ENCODE measurements around the gene IGDCC3.

IGDCC3 gene

DNA sequence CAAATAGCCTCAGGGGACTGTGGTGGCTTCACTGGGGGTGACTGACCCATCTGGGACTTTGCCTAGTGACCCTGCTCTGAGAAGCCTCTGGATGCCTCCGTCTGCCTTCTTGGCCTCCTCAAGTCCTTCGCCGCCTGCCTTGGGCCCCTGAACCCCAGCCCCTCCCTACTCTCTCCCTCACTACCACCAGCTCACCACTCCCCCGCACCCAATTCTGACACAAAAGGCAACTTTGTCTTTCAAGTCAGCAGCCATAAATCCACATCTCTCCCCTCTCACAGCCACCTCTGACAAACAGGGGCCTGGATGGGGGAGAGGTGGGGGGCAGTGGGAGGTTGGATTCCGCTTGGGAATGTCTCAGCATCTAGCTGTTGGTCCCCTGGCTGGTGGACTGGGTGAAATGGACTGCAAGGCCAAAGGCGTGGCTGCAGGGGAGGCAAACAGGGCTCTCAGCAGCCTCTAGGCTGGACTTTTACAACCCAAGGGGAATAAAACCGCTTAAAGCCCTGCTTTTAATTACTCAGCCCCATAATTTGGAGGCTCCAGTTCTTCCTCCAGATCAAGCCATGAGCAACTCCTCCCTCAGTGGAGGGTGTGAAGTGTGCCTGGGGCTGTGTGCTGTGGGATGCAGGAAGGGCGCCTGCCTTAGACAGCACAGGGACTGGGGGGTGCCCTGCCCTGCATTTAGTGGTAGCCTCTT is 33.4 kb downstream of the IGDCC3 start:
- no peak for DNase-seq (ENCODE audit: low read depth, low spot score)

DNA sequence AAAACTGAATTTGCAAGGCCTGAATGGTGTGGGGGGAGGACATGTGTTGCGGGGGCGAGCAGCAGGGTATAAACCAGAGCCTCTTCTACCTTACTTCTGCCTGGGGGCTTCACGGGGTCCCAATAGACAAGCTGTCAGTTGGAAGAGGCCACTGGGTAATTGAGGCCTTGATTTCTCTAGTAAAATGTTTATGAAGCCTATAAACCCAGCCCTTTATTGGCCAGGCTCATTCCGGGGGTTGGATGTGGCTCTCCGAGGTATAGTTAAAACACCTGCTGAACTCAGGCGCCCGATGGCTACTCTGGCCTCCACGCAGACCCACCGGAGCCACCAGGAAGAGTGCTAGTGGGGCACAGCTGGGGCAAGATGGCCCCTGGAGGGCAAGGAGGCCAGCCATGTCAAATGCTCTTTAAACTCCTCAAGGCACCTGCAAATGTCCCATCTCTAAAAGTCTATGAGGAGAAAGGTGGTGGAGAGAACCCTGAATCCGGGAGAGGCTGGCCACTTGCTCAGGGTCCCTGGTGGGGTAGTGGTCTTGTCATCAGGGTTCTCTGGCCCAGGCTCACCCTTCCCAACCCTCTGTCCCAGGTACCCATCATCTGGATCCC is 34.3 kb downstream of the IGDCC3 start:
- DNase-seq (ENCODE audit: low read depth, low spot score): no peak

DNA sequence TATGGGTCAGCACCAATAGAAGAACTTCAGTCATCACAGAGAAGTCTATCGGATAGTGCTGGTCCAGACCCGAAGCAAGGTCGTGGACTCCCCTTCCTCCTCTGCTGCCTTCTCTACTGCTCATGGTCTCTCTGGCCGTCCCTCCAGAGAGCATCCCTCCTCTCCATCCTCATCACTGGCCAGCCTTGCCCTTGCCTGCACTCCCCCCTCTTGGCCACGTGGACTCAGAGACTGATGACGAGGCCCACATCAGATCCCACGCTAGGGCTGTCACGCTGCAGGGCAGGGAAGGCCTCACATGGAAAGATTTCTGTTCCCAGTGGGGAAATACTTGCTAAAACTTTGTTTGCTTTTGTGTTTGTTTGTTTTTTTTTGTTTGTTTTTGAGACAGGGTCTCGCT is 35.3 kb downstream of the IGDCC3 start:
- no peak for DNase-seq (ENCODE audit: low read depth, low spot score)

DNA sequence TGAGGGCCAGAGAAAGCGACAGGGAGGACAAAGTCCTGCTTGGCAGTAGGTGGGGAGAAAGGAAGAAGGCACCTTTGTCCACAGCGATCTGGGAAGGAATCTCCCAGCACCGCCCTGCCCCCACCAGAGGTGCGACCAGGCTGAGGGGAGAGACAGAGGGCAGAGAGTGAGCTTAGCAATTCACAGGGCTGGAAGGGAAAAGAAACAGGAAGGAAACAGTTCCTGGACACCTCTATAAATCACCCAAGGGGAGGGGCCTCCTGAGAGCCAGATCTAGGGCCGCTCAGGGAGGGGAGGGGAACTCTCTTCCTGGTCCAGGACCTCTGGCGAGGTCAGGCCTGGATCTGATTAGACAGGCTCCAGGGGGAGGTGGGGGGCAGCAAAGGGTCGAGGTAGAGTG is 37.9 kb downstream of the IGDCC3 start:
- DNase-seq (ENCODE audit: low read depth, low spot score): no peak

DNA sequence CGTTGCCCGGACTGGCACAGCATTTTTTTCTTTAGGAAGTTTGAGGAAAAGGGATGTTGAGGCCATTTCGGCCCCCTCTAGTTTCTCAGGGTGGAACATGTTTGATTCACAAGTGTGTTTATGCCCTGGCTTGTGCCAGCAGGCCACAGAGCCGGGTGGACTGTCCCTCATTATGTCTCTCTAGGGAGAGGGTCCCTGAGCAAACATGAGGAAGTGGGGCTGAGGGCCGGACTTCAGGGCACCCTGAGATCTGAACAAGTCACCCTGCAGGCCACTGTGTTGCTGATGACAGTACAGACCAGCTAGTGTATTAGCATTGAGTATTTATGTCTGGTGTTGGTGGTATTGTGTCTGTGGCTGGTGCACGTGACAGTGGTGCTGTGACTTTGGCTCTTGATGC is 38.4 kb downstream of the IGDCC3 start:
- DNase-seq (ENCODE audit: low read depth, low spot score): no peak

DNA sequence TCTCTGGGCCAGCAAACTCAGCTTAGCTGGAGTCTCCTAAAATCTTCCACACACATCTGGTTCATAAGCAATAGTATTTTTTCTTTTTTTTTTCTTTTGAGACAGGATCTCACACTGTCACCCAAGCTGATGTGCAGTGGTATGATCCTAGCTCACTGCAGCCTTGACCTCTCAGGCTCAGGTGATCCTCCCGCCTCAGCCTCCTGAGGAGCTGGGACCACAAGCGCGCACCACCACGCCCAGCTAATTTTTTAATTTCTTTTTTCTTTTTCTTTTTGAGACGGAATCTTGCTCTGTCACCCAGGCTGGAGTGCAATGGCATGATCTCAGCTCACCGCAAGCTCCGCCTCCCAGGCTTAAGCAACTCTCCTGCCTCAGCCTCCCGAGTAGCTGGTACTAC is 39.0 kb downstream of the IGDCC3 start:
- no peak for DNase-seq (ENCODE audit: low read depth, low spot score)

DNA sequence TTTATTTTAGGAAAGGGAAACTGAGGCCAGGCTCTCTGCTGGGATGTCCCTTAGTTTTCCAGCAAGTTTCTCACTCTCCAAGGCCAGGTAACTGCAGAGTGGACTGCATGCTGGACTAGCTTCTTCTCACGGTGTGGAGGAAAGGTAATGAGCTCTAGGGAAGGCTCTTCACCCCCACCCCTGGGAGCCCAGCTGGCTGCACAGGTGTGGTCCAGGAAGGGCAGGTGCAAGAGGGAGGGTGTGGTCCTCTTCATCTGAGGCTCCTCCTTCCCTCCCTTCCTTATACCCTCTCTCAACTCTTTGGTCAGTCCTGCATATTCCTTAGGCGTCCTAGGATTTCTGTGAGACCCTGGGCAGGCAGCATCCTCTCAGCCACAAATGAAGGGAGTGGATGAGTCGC is 39.4 kb downstream of the IGDCC3 start:
- no peak for DNase-seq (ENCODE audit: low read depth, low spot score)

DNA sequence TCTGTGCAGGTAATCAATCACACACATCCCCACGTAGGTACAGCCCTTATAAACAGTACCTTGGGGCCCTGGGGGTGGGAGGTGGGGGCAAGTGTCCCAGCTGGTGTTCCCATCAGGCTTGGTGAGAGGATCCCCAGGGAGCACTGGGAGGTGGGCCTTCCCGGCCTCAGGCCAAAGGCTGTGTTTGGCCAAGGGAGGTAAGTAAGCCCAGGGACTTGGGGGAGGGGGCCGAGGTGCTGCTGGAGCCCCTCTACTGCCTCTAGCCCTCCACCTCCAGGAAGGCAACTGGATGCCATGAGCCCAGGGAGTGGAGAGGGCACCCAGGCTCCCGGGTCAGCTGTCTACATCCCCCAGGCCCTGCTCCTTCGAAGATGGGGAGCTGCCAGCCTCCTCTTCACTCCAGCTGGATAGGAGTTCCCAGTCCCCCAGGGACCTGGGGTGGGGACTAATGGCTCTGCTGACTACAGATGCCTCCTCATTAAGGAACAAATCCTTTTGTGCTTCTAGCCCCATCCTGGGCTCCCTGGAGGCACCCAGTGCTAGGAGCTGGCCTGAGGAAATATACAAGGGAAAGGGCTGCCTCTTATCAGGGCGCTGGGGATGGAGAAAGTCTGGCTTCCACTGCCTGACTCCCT is 40.2 kb downstream of the IGDCC3 start:
- no peak for DNase-seq (ENCODE audit: low read depth, low spot score)

DNA sequence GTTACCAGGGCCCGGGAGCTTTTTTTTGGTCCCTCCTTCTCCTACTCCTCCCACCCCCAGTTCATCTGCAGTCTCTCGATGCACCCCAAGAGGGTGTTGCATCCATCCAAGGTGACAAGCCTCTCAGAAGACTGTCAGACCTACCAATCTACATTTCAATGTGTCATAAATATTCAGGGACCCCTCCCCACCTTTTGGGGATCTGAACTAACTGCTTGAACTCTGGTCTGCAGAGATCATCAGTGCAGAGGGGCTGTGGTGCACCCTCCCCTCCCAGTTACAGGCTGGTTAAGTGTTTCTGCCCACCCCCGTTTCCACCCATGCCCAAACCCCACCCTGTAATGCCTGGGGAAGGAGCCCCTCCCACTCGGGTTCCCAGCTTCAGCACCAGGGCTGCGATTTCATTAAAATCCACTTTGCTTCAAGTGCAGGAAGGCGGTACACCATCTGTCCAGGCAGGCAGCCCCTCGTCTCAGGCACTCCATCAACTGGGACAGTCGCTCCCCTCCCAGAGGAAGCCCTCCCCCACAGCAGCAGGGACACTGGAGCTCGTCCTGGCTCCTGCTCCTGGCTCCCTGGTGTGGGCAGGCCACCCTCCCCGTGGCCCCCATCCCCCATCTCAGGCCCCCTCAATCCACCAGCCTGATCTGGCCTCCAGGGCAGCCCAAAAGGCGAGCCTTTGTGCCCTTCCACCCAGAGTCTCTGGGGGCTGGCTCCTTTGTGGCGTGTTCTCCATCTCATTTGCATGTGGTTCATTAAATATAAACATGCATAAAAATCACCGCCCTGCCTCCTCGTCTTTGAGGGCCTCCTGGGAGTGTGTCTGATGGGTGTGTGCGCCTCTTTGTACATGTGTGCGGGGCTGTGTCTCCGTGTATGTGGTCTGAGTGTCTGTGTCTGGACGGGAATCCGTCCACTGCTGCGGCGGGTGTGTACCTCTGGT is 41.0 kb downstream of the IGDCC3 start:
- DNase-seq (ENCODE audit: low read depth, low spot score): no peak

DNA sequence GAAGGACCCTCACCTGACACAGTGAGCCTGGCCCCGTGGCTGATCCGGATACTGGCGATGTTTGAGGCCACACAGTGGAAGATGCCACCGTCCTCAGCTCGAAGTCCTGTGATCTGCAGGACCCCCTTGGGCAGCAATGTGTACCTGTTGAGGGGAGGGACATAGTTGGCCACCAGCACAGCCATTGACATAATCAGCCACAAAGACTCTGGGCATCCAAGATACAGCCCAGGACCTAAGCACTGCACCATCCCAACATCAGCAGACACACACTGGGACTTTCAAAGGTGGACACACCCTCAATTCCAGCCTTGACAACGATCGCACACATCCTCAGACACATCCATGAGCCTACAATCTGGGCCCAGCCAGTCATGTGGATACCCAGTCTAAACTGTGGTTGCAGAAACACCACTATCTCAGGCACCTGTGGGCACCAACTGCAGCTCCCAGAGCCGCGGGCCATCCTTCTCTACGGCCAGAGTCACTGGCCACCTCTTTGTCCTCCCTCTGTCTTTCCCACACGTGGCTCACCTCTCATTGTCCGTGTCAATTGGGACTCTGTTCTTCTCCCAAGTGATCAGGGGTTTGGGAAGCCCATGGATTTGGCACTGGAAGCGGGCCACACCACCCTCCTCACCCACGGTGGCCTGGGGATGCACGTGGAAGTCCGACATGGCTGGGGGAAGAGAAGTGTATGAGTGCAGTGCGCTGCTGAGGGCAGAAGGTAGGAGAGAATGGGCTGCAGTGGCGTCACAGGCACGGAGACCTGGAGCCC is 42.3 kb downstream of the IGDCC3 start:
- DNase-seq (ENCODE audit: low read depth, low spot score): no peak

DNA sequence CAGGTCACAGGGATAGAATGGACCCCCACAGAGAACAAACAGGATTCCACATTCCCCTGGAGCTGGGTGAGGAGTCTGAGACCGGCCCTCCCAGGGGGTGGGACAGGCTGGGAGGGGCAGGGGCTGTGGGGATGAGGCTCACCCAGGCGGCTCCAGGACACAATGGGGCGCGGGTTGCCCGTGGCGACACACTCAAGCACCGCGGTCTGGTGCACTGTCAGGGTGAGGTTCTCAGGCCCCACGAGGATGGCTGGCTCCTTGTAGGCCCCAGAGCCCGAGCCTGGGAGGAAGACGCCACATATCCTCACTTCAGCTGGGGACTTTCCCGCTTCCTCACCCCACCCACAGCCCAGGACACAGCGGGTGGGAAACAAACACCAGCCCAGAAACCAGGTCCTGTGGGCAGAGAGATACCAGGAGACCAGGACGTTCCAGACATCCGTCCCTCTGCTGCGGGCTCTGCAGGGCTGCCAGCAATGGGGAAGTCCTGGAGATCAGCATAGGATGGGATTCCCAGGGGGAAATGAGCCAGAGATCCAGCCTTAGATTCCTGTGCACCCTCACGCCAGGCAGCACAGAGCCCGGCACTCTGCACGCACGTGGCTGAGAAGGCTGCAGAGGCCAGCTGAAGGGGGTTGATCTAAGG is 43.1 kb downstream of the IGDCC3 start:
- DNase-seq (ENCODE audit: low read depth, low spot score): no peak

DNA sequence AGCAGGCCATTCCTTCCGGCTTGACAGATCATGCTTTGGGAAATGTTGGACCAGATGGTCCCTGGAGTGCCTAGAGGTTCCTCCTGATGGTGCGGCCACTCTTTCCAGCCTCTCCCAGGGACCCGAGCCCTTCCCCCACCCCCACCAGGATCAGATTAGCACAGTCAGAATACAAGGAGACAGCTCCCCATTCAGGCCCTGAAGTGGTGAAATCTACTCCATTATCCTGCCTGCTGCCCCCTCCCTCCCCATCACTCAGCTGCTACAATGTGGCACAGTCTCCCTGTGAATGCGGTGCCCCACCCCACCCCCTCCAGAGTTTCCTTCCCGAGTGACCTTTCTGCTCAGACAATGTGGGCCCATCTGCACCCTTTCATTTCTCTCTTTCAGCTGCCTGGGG is 43.9 kb downstream of the IGDCC3 start:
- no peak for DNase-seq (ENCODE audit: low read depth, low spot score)

DNA sequence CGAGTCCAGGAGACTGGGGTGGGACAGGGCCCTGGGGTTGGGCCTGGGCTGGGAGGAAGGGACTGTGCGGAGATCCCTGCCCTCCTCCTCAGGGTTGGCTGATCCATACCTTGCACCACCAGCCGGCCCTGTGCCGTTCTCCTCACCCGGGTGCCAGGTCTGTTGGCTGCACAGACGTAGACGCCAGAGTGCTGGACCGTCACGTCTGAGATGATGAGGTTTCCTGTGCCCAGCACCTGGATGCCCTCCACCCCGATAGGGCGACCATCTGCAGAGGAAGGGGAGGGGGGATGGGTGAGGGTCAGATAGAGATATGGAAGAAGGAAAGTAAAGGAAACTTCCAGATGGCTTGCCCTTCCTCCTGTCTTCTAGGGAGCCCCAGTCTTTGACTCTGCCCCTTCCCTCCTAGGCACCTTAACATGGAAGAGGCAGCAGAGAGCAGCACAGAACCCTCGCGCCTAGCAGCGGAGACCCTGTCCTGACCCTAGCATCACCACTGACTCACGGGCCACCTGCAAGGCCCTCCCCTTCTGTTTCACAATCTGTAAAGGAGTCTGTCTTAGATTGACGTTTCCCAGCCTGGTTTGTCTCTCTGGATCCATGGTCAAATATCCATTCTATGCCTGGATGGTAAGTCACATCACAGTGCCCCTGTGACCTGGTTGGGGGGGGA is 44.5 kb downstream of the IGDCC3 start:
- DNase-seq (ENCODE audit: low read depth, low spot score): no peak

DNA sequence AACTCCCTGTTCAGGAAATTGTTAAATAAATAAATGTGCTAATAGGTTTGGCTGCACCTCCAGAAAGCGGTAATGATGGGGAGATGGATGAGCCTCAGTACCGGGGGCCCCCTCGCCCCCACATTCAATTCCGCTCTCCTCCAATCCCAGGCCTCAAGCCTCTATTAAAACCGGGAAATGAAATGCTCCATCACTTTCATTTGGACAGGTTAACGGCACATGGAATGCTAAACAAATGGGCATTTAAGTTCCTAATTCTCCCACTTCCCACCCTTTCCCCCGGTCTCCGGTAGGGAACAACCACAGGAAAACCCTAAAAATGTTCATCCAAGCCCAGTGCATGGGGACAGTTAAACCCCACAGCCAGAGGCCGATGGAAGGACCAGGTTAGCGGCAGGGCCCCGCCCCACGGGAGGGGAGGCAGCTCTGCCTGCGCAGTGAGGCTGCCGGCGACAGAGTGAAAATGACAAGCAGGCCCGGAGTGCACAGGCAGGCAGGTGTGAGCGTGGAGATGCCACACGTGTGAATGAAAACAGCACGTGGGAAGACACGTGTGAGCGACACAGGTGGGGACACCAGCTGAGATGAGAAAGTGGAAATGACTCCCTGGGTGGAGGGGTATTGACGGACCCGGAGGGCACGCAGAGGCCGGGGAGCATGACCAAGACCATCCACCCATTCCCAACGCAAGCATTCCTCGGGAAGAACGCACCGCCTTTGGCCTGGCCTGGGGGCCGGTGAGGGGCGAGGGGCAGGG is 45.2 kb downstream of the IGDCC3 start:
- DNase-seq (ENCODE audit: low read depth, low spot score): no peak

DNA sequence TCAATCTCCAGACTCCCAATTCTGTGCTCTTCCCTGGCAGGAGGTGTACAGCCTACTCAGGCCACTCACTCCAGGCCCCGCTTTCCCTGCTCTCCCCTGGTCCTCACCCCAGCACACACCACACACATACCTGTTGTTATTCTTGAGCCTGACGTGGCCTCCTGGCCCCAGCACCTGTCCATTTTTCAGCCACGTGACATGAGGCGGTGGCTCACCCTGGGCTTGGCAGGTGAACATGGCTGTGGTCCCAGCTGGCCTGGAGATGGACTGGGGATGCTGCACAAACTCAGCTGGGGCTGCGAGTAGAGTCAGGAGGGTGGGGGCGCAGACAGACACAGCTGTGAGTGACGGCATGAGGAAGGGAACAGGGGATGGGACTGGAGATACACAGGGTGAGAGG is 46.0 kb downstream of the IGDCC3 start:
- no peak for DNase-seq (ENCODE audit: low read depth, low spot score)

DNA sequence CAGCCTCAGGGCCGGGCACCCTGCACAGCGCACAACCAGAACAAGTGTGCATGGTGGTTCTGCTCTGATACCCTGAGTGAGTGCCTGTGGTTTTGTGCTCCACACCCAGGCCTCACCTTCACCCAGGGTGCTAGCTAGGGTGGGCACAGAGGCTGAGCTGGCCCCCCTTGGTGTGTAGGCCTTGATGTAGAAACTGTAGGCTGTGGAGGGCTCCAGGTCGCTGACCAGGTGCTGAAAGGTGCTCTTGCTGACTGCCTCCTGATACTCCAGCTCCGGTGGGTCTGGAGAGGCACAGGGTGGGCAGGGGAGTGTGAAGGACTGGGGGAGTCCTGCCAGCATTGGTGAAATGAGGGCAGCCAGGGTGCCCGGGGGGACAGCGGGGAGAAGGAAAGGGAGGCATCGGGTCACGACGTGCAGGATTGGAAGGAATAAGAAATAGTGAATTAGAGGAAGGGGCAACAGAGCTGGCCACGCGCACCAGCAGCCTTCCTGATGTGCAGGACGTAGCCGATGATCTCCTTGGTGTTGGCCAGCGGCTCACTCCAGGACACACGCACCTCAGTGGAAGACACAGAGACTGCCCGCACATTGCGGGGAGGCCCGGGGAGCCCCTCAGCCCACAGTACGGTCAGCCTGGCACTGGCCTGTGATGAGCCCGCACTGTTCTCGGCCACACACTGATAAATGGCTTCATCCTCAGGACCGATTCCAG is 46.7 kb downstream of the IGDCC3 start:
- DNase-seq (ENCODE audit: low read depth, low spot score): no peak

DNA sequence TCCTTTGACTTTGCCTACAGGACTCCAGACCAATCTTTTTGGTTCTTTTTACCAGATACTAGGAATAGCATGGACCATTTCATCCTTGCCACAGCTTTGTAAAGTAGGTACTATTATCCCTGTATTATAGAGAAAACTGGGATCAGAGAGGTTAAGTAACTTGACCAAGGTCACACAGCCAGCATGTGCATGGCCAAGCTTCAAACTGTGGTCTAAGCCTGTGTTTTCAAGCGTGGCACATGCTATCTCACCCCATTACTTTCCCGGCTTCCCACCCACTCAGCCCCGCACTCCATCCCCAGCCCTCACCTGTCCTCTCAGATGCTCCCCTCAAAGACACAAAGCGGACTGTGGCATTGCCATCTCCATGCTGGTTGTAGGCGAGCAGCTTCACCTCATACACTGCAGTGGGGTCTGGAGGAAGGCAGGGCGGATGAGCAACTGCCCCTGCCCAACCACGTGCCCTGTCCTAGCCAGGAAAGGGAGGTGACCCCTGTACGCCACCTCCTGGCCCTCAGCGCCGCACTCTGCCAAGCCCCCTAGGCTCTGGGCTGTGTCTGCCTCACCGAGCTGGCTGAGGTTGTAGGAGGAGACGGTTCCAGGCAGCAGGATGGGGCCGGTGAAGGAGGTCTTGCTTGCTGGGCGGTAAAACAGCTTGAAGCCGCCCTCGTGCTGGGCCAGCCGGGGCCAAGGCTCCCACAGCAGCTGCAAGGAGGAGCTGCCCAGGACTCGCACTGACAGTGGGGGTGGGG is 47.6 kb downstream of the IGDCC3 start:
- no peak for DNase-seq (ENCODE audit: low read depth, low spot score)

DNA sequence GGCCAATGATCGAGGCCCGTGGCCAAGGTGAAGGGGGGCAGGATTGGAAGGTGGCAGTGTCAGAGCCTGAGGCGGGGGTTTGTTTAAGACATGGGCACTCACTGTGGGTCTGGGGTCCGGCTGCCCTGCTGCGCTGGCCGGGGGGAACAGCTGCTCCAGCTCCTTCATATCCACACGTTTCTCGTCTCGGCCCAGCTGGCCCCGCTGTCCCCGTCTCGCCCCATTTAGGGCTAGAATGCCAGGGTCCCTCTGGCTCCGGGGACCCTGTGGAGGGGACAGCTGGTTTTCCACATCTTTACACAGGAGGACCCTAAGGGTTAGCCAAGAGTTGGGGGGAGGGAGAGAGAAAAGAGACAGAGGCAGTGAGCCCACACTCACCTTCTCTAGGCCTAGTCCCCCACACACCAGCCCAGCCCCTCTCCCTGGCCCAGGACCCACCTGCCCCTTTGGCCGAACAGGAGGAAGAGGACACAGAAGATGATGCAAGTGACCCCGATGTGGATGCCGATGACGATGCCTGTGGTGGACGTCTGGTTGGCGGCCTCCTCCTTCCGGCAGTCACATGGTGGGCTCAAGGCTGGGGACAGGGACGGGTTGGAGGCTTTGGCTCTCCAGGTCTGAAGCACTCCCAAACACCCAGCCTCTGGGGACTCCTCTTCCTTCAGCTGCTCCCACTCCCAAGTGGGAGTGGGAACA is 48.4 kb downstream of the IGDCC3 start:
- no peak for DNase-seq (ENCODE audit: low read depth, low spot score)

All from iPS DF 19.7 (cell line).